ENCODE results near the gene HSPB3.

The HSPB3 gene

GRCh38 chr5:54457094-54457862, 1.8 kb downstream of the HSPB3 start:
- peak; percentile 68 for DNase-seq (ENCODE audit: low read depth)
- TF ChIP-seq CTCF (conservative IDR thresholded peaks at IDR 0.05; ENCODE audit: low read depth, low read length): no peak
- H3K4me3 ChIP-seq (ENCODE audit: low read length): peak overlapping the region; percentile 46

DNA sequence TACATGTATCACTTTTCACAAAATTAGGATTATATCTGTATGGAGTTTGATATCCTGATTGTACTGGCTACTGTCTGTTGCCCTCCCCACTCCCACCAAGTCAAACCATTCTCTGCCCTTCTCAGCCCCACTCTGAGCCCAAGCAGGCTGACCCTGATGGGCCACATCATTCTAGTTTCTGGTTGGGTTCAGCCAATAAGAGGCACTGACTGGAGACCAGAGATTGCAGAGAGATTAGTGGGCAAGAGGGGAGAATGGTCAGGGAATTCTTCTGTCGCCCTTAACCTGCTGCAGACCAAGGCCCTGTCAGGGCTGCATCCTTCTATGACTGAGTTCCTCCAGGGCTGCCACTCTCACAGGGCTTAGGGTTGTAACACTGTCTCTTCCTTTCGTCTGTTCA, 2.7 kb downstream of the HSPB3 start:
- DNase-seq (ENCODE audit: low read depth): no peak
- TF ChIP-seq CTCF (conservative IDR thresholded peaks at IDR 0.05; ENCODE audit: low read depth, low read length): no peak
- H3K4me3 ChIP-seq (ENCODE audit: low read length): no peak overlapping the region

- TF ChIP-seq CTCF (conservative IDR thresholded peaks at IDR 0.05; ENCODE audit: low read depth, low read length): no peak
- H3K4me3 ChIP-seq (ENCODE audit: low read length): no peak overlapping the region
- no peak for DNase-seq (ENCODE audit: low read depth)
These were observed 4.9 kb downstream of the HSPB3 start for GRCh38 chr5:54460181-54460919.

DNA sequence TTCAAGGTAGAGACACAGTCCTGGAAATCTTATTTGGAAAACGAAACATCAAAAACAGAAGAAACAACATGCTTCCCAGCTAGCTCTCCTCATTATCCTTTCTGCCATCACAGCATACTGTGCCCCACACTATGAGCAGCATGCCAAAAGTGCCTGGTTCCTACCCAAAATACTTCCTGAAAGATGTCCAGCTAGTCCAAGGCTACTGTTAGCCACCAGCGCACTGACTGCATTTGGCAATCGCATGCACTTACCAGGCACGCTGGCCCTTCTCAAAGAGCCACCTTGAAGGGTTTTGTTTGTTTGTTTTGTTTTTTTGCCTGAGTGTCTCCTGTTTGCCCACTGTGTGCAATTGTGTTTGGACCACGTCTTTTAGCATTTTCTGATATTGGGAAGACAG, 6.8 kb downstream of the HSPB3 start:
- no peak for DNase-seq (ENCODE audit: low read depth)
- no peak for TF ChIP-seq CTCF (conservative IDR thresholded peaks at IDR 0.05; ENCODE audit: low read depth, low read length)
- no peak overlapping the region for H3K4me3 ChIP-seq (ENCODE audit: low read length)

DNA sequence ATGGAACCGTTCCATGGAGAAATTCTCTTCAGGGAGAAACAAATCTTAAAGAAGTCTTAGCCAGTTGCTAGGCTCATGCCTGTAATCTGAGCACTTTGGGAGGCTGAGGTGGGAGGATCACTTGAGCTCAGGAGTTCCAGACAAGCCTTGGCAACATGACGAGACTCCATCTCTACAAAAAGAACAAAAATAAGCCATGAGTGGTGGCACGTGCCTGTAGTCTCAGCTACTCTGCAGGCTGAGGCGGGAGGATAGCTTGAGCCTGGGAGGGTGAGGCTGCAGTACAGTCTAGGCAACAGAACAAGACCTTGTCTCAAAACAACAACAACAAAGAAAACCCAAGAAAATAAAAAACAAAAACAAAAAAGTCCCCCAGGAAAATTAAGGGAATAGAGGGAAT, 8.2 kb downstream of the HSPB3 start:
- no peak overlapping the region for H3K4me3 ChIP-seq (ENCODE audit: low read length)
- no peak for TF ChIP-seq CTCF (conservative IDR thresholded peaks at IDR 0.05; ENCODE audit: low read depth, low read length)
- DNase-seq (ENCODE audit: low read depth): no peak

GRCh38 chr5:54469622-54470021, 14.1 kb downstream of the HSPB3 start:
- H3K4me3 ChIP-seq (ENCODE audit: low read length): no peak overlapping the region
- DNase-seq (ENCODE audit: low read depth): no peak
- no peak for TF ChIP-seq CTCF (conservative IDR thresholded peaks at IDR 0.05; ENCODE audit: low read depth, low read length)

GRCh38 chr5:54470128-54470527, 14.6 kb downstream of the HSPB3 start:
- no peak overlapping the region for H3K4me3 ChIP-seq (ENCODE audit: low read length)
- no peak for TF ChIP-seq CTCF (conservative IDR thresholded peaks at IDR 0.05; ENCODE audit: low read depth, low read length)
- DNase-seq (ENCODE audit: low read depth): no peak
